RWPE2 (cell line): ENCODE data around the gene ZNF33B.

ENCODE experiments used
- ATAC-seq: fragments of 200-7000 bp; cut with Tn5 transposase; 3 replicates; pipeline ENCODE4 v1.9.1; 2021; ENCODE audit warnings: low read depth
- DNase-seq: peaks from one replicate; pipeline ENCODE4 v3.0.0-alpha.2; 2020; ENCODE audit warnings: low spot score
- H3K27ac ChIP-seq: fragments of 450-650 bp; 2 replicates; pipeline ENCODE4 v1.5.1; 2017; ENCODE audit warnings: mild to moderate bottlenecking; ENCODE audit not compliant: poor library complexity, severe bottlenecking
- H3K27me3 ChIP-seq: fragments of 250-450 bp; sonication (Bioruptor Pico); 2 replicates; pipeline ENCODE4 v1.5.1; 2021; ENCODE audit warnings: mild to moderate bottlenecking, moderate library complexity; ENCODE audit not compliant: insufficient read depth, poor library complexity, severe bottlenecking
- H3K36me3 ChIP-seq: fragments of 250-450 bp; sonication (Bioruptor Pico); 2 replicates; pipeline ENCODE4 v1.5.1; 2020; ENCODE audit warnings: low read depth, mild to moderate bottlenecking, moderate library complexity
- H3K4me1 ChIP-seq: fragments of 250-450 bp; sonication (Bioruptor Pico); 2 replicates; pipeline ENCODE4 v1.5.1; 2021; ENCODE audit warnings: mild to moderate bottlenecking, moderate library complexity; ENCODE audit not compliant: insufficient read depth, poor library complexity, severe bottlenecking
- H3K4me3 ChIP-seq: fragments of 250-450 bp; sonication (Bioruptor Pico); 2 replicates; pipeline ENCODE4 v1.5.1; 2021; ENCODE audit warnings: mild to moderate bottlenecking, moderate library complexity; ENCODE audit not compliant: severe bottlenecking
- H3K9me3 ChIP-seq: fragments of 250-450 bp; sonication (Bioruptor Pico); 2 replicates; pipeline ENCODE4 v1.5.1; 2021; ENCODE audit warnings: mild to moderate bottlenecking, moderate library complexity; ENCODE audit not compliant: severe bottlenecking
- TF ChIP-seq, protein P1 (sequence below): fragments of 450-650 bp; IDR thresholded peaks from one replicate; pipeline ENCODE4 v1.5.1; 2017; ENCODE audit warnings: mild to moderate bottlenecking, moderate library complexity; ENCODE audit not compliant: poor library complexity, severe bottlenecking

The ZNF33B gene

DNA sequence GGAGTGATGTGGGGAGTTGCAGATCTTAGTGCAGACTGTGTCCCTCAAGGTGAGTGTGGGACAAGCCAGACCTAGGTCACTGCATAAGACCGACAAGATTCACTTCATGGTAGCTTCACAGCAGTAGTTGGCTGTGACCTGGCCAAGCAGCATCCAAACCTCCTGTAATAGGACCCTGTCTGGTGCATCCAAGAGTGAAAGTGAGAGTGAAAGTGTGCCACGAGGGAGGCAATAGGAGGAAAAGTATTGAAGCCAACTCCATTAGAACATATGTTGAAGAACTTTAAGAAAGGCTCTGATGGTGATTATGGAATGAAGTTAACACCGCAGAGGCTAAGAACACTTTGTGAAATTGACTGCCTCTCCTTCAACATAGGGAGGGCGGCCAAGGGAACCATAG, 7.8 kb upstream of the ZNF33B start:
- H3K27me3 ChIP-seq = no peaks in the 10 kb centered on the region
- H3K4me3 ChIP-seq = no peak overlapping the region
- ATAC-seq (no peak), DNase-seq (no peak)
- peaks cover 3% of the 10 kb centered on the region for H3K4me1 ChIP-seq
- H3K27ac ChIP-seq = no peak overlapping the region
- H3K36me3 ChIP-seq = no peaks in the 10 kb centered on the region
- TF ChIP-seq, protein P1, sequence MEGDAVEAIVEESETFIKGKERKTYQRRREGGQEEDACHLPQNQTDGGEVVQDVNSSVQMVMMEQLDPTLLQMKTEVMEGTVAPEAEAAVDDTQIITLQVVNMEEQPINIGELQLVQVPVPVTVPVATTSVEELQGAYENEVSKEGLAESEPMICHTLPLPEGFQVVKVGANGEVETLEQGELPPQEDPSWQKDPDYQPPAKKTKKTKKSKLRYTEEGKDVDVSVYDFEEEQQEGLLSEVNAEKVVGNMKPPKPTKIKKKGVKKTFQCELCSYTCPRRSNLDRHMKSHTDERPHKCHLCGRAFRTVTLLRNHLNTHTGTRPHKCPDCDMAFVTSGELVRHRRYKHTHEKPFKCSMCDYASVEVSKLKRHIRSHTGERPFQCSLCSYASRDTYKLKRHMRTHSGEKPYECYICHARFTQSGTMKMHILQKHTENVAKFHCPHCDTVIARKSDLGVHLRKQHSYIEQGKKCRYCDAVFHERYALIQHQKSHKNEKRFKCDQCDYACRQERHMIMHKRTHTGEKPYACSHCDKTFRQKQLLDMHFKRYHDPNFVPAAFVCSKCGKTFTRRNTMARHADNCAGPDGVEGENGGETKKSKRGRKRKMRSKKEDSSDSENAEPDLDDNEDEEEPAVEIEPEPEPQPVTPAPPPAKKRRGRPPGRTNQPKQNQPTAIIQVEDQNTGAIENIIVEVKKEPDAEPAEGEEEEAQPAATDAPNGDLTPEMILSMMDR = no peak
- H3K9me3 ChIP-seq = no peaks in the 10 kb centered on the region

DNA sequence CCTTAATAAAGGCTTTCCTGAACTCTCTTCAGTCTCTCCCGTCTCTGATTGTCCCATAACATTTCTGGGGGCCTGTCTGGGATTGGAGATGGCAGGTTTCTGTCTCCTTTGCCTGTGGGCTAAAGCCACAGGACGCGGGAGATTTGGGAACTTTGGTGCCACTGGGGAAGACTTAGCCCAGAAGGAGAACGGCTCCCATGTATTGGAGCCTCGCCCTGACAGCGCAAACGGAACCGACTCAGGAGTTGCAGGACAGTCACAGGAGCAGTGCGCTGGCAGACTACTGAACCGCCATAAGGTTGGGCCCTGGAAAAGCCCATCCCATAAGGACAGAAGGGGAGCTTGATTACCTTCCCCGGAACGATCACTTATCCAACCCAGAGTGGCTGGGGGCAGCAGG, 7.1 kb upstream of the ZNF33B start:
- Histone ChIP-seq H3K27ac (no peak overlapping the region), H3K9me3 (no peaks in the 10 kb centered on the region), H3K36me3 (no peaks in the 10 kb centered on the region), H3K4me1 (peaks cover 7% of the 10 kb centered on the region), H3K27me3 (no peaks in the 10 kb centered on the region), H3K4me3 (no peak overlapping the region)
- TF ChIP-seq, protein P1 = no peak
- ATAC-seq (no peak), DNase-seq (no peak)

DNA sequence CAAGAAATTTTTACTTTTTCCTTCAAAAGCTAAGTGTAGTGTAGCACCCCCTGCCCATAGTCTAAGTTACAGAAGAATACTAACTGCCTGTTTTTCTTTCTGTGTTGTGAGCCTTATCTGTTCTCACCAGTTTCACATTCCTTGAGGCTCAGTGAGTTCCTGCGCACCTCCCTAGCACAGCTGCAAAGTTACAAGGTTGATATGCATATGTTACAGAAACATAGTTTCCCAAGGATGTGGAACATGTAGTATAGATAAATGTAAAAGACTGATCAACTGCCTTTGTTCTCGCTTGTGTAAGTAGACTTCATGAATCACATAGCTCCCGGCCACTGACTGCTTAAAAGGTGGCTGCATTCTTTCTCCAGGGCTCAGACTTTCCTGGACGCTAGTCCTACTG, 6.7 kb upstream of the ZNF33B start:
- DNase-seq (no peak), ATAC-seq (0 out of 3 replicates have a peak, but pooled peaks have one; percentile 15)
- TF ChIP-seq, protein P1 = no peak
- H3K27ac ChIP-seq = no peak overlapping the region
- H3K4me1 ChIP-seq = peaks cover 10% of the 10 kb centered on the region
- no peaks in the 10 kb centered on the region for H3K36me3 ChIP-seq
- H3K4me3 ChIP-seq = no peak overlapping the region
- H3K27me3 ChIP-seq = no peaks in the 10 kb centered on the region
- H3K9me3 ChIP-seq = no peaks in the 10 kb centered on the region

DNA sequence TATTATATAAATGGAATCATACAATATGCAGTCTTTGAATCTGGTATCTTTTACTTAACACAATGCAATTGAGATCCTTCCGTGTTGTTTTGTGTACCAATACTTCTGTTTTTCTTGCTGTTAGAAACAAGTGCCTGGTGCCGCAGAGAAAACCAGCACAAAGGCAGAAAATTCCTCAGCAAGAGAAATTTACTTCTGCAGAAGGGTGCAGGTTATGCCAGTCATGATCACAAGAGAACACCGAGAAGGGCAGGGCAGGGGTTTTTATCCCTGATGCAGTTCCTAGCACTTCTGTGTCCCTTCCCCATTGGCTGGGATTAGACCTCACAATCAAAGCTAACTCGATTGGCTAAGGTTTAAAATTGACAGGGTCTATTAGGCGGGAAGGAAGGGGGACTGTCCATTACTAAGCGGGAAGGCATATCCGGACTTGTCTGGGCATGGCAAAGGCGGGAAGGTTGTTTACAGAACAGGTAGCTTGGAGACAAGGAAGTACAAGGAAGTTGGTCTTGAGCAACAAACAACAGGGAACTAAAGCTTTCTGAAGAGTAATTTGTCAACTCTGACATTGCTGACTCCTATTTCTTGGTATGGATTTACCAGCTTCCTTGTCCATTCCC, 2.4 kb upstream of the ZNF33B start:
- Histone ChIP-seq H3K4me3 (no peak overlapping the region), H3K36me3 (peaks cover 15% of the 10 kb centered on the region; the same call in 1 of the 2 replicates), H3K27me3 (no peaks in the 10 kb centered on the region), H3K4me1 (peaks cover 18% of the 10 kb centered on the region), H3K9me3 (no peaks in the 10 kb centered on the region), H3K27ac (peak overlapping the region; percentile 64)
- TF ChIP-seq, protein P1 = no peak
- peak; percentile 50 for ATAC-seq
- peak; percentile 85 for DNase-seq

DNA sequence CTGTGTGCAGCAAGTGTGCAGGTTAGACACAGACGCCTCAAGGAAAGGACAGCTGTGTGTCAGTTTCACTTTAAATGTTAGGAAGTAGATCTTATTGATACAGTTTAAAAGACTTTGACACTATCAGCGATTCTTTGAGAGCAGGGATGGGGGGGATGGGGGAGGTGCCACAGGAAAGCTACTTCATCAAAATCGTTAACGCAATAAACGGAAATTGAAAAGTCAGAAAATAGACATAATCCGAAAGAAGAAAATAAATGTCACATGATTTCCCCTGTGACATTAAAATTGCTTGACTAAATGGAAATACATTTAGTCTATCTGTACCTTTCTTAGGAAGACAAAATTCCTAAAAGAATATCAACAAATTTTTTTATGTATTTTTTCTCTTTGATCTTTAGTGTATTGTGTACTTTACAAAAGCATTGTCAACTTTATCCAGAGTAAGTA, 476 bp upstream of the ZNF33B start:
- Histone ChIP-seq H3K4me1 (peaks cover 18% of the 10 kb centered on the region), H3K9me3 (no peaks in the 10 kb centered on the region), H3K36me3 (peaks cover 29% of the 10 kb centered on the region), H3K4me3 (peak overlapping the region; percentile 76), H3K27me3 (no peaks in the 10 kb centered on the region), H3K27ac (peak overlapping the region; percentile 81)
- TF ChIP-seq, protein P1 = no peak
- no peak for ATAC-seq
- DNase-seq = no peak
